Activated CD8-positive, alpha-beta memory T cell treated with anti-CD3 and anti-CD28 coated beads for 36 hours (primary cell): ENCODE data around the gene FOXP2. TPM values are rescaled to one million over a fixed set of nuclear protein-coding genes. Genes with fewer than 3 reads are reported as not detected.
"Not testable (repeated sequence)": the region's sequence is repeated elsewhere in the genome, so short reads cannot be mapped to it uniquely, and the experiment has no call there.

Source experiments
- CTCF ChIA-PET: fragments of 350-600 bp; sonication (Branson Sonifier 250); formaldehyde crosslinking; loops from one replicate; lab custom pipeline; 2021; ENCODE audit warnings: antibody characterized with exemption; lab: Charles Lee
- POLR2A ChIA-PET: fragments of 350-600 bp; sonication (Branson Sonifier 250); formaldehyde crosslinking; loops from one replicate; lab custom pipeline; 2021; ENCODE audit warnings: antibody characterized with exemption; lab: Charles Lee
- total RNA-seq, 2 experiments: library from RNA; stranded (reverse); gene quantifications; one replicate each; pipeline ENCODE4 v1.2.3, GENCODE V29; 2021

Gene FOXP2
- total RNA-seq = not detected

DNA sequence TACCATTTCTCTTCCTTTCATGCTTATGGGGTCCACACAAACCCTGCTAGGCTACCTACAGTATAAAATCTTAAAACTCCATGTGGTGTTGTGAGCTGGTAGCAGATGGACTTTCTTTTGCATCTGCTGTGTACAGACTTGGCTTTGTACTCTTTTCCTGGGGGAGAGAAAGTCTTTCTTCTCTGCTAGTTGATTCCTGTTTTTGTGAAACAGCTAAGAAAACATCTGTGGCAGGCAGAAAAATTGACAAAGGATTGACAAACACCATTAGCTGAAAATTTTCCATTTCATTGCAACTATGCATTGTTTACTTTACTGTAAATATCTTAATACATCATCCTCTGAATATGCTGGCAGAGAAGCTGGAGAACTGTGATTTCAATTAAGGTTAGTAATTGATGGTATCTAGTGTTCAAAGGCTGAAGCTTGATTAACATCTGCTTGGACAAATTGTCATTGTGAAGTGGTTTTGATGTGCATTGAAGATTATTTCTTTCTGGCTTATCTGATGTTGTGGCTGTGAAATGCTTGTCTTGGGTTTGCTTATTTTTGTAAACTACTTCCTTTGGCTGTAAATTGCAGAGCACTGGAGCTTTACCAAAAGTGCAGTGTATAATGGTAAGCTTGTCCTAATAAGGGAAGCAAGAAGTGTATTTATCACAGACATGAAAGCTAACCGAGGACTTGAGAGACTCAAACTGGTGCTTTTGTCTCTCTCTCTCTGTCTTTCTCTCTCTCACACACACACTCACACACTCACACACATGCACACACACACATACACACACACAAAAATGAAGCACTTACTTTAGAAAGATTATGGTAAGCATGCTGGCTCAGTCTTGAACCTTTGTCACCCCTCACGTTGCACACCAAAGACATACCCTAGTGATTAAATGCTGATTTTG lies at the start of gene FOXP2:
TSS of gene FOXP2 (plus strand) at position 660 of the 908 bp plus-strand sequence. CDS start 11,697 bp downstream, outside the sequence.
- CTCF ChIA-PET = no interaction called here
- POLR2A ChIA-PET = no interaction called here

DNA sequence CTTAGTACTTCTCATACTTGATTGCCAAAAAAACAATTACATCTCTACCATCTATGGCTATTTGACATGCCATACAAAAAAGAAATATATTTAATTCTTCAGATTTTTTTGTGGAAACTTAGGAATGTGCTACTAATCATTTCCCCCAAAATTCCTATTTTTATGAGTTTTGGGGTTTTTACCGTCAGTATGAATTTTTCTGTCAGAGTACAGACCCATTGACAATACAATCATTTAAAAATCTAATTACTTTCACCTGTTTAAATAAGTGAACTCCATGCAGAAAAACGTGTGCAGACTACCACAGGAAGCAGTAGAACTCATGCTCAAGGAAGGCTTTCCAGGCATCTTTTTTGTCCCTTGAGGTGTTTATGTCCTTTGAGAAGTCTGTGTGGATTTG lies 48.8 kb upstream of the FOXP2 start:
- POLR2A ChIA-PET = no interaction called here
- CTCF ChIA-PET = no interaction called here

DNA sequence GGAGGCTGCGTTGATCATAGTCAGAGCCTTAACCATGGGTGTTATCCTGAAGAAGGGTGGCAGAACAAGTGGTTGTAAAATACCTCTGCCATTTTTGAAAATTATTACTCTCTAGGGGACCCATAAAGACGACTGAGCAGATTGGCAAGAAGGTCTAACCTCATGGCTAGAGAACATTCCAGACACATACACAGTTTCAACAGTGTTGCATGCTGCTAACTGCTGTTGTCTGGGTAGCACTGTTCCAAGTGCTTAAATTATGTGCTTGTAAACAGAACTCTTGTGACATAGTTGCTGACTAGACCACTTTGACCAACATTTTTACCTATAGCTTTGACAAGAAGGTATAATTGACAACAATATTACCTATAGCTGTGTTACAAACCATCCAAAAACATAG lies 46.1 kb upstream of the FOXP2 start:
- POLR2A ChIA-PET = no interaction called here
- CTCF ChIA-PET = no interaction called here

DNA sequence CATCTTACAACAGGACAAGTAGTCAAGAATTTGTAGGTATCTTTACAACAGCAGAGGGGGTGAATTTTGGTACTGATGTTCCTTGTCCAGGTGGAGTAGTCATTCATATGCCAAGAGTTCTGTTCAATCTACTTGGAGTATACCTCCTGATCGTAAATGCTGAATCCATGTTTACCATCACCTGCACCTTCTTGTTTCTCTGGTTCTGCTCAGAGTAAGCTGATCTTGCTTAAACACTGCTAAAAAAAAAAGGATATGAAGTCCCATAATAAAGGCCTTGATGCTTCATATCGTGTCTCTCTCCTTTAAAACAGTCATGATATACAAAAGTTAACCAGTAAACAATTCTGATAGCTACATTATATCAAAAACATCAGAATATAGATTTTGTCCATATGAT lies 45.3 kb upstream of the FOXP2 start:
- ChIA-PET CTCF (no interaction called here), POLR2A (no interaction called here)

DNA sequence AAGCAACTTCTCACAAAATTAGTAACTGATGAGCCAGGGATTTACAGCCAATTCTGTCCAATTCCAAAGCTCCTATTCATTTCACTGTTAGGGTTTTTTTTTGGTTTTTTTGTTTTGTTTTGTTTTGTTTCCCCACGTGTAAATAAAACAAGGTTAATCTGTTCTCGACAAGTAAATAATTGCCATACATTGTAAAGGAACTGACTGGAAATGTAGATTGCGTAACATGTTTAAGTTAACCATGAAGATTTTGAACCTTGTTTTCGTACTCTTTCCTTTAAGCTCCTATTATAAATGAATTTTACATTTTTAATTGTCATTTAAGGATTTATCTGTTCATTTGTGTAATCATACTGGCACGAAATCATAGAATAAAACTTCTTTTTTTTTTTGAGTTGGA lies 42.0 kb upstream of the FOXP2 start:
- POLR2A ChIA-PET = no interaction called here
- CTCF ChIA-PET = no interaction called here

DNA sequence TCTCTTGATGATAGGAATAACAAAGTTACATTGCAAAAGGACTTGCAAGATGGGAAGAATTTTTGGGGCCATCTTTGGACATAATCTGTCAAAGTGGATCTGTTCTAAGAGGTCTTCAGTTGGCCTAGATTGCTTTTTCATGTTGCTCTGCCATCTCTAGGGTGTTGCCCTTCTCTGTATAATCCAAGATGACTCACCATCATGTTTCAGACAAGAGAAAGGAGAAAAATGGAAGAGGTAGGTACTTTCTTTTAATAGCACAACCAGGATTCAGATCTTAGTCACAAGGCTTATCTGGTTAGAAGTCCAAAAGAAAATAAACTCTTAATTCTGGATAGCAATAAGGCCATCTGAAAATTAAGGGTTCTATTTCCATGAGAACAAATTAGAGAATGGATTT lies 38.7 kb upstream of the FOXP2 start:
- ChIA-PET CTCF (no interaction called here), POLR2A (no interaction called here)

DNA sequence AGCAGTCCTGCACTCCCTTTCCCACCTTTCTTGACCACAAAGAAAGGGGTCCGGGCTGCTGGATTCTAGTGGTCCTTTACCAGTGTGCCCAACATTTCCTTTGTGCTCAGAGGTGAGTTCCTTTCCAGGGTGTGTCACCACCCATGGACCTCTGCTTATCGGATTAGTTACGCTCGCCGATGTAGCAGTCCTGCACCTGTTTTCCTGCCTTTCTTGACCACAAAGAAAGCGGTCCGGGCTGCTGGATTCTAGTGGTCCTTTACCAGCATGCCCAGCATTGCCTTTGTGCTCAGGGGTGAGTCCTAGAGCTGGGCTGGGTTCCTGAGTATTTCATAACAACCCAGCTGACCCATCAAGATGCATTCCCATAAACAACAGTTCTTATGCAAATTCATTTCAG lies 30.7 kb upstream of the FOXP2 start:
- POLR2A ChIA-PET, CTCF ChIA-PET: not testable (repeated sequence)

DNA sequence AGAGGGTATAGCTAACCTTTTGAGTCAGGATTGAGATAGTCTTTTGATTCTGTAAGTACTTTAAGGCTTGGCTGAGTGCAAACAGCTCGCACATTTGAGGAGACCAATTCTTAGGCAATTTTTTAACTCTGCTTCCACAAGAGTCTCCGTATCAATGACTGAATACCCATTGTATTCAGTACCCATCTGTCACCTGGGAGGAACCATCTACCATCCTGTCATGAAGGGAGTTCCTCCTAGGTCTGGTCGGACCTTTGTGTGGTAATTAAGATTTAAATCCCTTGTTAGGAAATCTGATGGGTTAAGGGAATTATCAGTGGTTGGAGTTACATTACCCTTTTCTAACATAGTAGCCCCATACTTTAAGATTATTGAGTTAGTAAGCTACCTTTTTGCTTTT lies 30.3 kb upstream of the FOXP2 start:
- POLR2A ChIA-PET, CTCF ChIA-PET: not testable (repeated sequence)

DNA sequence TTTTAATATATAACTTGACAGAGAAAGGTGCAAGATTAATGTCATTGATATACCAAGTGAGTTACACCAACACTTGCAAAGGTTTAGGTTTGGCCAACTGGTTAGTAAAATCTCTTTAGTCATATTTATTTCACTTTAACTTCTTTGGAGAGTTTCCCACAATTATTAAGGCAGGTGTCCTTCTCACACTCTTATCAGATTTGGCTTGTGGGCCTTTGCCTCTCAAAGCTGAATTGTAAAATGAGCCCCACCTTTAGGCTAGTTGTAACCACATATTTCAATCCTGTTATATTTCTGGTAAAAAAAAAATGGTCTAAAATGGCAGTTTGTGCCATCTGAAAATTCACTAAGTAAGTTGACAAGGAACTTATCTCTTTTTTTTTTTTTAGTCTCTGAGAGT lies 26.6 kb upstream of the FOXP2 start:
- CTCF ChIA-PET = no interaction called here
- POLR2A ChIA-PET = no interaction called here

DNA sequence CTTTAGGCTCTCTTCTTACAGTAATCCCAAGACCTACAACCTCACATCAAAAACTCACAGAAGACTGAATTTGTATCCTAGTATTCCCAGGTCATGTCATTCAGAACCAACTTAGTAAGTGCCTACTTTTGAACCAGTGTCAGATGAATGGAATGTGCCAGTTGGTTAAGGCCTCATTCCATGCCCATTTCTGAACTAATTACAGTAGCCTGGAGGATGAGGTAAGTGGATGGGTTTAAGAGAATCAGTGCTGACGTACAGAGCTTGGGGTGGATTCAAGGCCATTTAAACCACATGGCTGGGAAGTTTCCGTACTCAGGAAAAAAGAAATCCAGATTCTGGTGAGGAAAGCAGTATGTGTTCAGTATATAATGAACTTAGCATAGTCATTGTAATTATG lies 21.9 kb upstream of the FOXP2 start:
- ChIA-PET POLR2A (no interaction called here), CTCF (no interaction called here)

DNA sequence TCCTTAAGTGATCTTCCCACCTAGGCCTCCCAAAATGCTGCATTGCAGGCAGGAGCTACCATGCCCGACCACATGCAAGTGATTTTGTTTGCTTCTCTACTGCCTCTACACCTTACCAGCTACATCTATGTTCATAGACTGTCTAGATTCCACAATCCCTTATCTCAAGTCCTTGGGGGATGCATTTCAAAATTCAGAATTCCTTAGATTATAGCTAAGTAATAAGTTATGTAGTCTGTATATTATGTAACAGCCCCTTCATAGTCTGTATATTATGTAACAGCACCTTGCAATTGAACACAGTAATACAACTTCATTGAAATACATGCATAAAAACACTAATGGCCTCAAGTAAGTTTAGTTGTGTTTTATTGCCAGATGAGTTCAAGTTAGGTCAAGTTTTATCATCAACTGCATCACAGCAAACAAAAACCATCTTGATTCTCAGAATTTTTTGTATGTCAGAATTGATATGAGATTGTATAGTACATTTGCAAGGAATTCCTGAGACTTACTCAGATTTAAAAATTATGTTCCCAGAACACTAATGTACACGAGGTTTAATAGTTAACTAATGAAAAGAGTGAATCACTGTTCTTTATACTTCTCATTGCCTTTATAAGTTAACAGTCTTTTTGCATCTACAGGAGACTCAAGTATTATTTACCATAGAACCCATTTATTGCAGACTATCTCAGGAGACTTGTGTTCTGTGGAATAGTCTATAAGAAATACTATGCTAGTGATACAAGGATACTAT lies 11.6 kb upstream of the FOXP2 start:
- CTCF ChIA-PET = interaction anchor here (0.7 kb wide), 1 partner anchor 789 kb away, joined by 4 read pairs; no protein-coding TSS in a partner anchor
- POLR2A ChIA-PET = no interaction called here

DNA sequence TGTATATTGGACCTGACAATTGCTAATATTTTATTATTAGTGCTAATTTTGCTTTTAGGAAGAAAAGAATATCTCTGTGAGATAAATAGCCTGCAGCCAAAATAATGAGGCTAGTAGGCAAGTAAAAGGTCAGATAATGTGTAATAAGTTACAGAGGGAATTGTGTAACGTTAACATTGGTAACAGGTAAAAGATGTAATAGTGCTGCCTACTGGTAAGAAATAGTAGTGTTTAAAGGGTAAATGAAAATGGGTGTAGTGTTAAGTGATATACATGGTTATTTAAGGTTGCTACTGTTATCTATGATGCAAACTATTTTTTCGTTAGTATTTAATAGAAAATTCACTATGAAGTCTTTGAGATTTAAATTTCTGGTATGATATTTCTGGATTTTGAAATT lies 9.2 kb upstream of the FOXP2 start:
- ChIA-PET POLR2A (no interaction called here), CTCF (no interaction called here)

DNA sequence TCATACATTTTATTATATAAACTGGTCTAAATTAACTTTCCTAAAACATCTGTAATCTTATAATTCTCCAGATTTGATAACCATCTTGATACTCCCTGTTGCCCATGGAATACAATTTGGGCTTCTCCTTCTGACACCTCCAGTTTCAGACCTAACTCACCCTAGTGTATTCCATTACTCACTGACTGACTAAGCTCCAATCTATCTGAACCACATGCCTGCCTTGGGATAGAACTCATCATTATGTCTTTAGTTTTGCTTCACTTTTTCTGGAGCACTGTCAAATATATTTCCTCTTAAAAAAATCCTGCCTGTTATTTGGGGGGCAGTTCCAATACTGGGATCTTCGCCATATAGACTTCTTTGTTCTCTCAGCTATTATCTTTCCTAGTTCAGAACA lies 4.9 kb upstream of the FOXP2 start:
- POLR2A ChIA-PET = no interaction called here
- CTCF ChIA-PET = no interaction called here

DNA sequence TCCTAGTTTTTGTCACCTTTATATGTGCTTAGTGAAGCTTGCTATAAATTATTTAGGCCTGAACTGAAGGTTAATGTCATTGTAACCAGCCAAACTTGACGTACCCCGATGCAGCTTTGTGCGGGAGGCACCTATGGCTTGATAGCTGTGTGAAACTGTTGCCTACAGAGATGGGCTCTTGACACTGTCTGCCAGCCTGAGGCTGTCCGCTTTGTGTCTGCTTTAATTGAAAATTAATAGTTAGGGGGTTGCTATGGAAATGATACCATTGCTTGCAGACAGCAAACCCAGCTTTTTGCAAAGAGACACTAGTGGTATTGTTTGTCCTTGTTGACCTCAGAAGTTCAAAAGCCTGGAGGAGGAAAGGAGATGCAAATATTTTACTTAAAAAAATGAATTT lies 2.1 kb upstream of the FOXP2 start:
- ChIA-PET CTCF (no interaction called here), POLR2A (no interaction called here)

DNA sequence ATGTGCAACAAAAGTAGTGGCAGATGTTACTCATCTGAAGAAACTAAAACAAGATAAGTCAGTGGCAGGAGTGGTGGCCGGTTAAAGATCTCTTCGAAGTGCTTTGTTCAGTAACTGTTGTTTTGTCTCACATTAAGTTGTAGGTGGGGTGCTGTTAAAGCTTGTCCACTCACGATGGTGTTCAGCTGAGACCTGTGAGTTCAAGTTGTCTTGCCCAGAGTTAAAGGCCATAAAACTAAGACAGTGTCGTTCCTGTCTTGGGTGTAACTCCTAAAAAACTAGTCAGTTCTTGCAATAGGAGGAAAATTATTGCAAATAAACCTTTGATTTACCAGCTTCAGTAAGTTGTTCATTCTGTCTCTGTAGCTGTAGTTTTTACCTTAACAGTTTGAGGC lies 857 bp upstream of the FOXP2 start:
- ChIA-PET CTCF (no interaction called here), POLR2A (no interaction called here)

DNA sequence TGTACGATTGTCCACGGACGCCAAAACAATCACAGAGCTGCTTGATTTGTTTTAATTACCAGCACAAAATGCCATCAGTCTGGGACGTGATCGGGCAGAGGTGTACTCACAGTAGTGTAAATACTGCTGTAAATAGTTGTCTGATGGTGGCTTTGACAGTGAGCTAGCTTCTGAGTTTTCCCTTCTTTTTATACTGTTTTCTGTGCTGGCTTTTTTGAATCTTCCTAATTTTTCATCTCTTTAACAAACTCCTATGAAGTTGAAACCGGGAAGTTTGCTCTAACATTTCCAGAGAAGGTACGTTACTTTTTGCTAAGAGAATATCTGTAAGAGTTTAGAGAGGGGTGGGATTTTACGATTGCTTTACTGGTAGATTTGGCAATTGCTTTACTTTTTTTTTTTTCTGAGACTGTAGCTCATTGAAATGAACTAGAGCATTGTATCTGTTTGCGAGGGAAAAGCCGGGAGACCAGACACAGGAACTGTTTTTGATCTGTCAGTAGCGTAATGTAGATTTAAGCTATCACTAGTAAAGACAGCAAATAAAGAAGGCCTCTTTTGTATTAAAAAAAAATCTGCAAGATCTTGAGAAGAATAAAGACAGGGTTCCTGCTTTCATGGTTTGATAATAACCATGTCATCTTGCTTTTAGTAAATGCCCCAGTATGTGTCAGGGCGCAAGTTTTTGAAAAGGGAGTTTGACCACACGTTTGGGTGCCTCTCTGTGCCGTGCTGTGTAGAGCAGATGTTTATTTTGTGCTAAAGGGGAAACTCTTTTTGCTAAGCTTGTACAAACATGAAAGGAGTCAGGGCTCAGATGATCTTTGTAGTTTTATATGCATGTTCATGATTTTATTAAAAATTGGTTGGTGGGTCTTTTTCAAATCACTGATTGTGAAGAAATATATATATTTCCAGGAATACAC lies 712 bp downstream of the FOXP2 start:
- POLR2A ChIA-PET = no interaction called here
- CTCF ChIA-PET = no interaction called here

DNA sequence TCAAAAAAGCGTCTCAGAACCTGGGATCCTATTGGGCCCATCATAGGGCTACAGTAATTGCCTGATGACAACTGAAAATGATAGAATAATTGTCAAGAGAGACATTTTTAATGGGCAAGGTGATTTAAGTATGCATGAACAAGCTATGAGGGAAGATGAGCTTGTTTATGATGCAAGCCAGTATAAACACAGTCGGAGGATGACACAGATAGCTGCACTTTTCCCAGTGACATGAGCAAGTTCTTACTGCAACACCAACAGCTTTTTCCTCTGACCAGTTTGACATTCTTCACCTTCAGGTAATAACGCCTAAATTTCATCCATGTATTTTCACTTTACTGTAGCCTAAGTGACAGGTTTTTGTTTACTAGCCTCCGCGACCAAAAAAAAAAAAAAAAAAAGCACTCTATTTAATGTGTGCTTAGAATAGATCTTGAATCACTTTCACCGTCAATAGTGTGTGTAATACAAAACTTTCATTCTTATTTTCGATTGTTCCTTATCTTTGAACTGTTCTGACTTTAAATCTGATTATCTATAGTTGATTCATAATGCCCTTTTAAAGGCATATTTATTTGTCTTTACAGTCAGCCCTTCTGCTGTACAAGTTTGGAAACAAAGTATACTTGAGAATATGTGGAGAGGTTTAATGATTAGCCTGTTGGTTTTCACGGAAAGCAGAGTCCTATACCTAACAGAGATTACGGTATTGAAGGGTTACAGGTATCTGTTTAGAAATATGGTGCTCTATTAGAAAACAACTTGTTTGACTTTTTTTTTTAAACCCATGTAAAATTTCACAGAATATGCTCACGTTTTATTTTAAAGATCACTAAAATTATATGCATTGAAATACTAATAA lies 1.7 kb downstream of the FOXP2 start:
- ChIA-PET CTCF (no interaction called here), POLR2A (no interaction called here)

DNA sequence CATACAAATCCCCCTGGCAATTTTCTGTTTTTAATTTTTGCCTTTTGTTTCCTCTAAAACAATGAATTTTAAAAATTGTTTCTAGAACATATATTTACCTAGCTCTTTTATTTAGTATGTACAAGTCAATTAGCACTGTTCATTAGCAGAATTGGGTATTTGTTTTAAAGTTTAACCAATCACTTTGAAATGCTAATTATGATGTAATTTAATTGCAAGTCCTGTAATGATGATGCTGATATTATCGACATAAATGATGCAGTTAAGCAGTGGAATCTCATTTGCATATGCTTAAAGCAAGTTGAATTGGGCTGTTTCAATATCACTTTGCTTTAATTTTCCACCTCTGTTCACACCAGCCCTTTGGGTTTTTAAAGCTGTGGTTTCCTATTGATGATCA lies 2.7 kb downstream of the FOXP2 start:
- POLR2A ChIA-PET = no interaction called here
- CTCF ChIA-PET = no interaction called here

DNA sequence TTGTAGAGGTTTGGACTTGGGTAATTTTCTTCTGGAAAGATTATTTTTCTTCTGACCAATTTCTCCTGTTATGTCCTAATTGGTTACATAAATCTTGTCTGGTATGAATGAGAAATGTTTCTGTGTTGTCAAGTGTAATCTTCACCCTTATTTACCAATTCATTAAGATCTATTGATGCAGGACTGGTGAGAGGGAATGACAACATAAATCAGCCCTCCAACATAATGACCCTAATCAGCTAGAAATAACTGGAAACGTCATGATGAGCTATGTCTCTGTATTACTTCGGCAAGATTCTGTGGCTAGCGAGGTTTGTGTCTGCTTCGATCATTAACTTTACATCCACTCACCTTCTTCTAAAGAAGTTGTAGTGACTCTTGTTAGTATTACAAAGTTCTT lies 3.5 kb downstream of the FOXP2 start:
- POLR2A ChIA-PET = no interaction called here
- CTCF ChIA-PET = no interaction called here
